Activated CD4-positive, alpha-beta T cell treated with anti-CD3 and anti-CD28 coated beads, Interleukin-2, Interleukin-4, amounts not matched to agents 100 ng/mL and 50 ng/mL, durations not matched to agents 16 hours and 8 hours (primary cell): ENCODE measurements around the gene CDNF.
"Not testable (repeated sequence)": the region's sequence is repeated elsewhere in the genome, so short reads cannot be mapped to it uniquely, and the experiment has no call there.

Experiments
- DNase-seq: peaks from one replicate; pipeline ENCODE4 v3.0.0-alpha.2; 2020; ENCODE audit warnings: low spot score

The CDNF gene

GRCh38 chr10:14837757-14838581 is at the start of gene CDNF, which contains the start of the genes HSPA14 and MSANTD7:
CDNF (minus strand) TSS chr10:14838037; CDS start chr10:14837946, 91 bp downstream.
HSPA14 (plus strand) TSS chr10:14838306; CDS start chr10:14838403, 97 bp downstream.
MSANTD7 (plus strand) TSS chr10:14838306; CDS start chr10:14842285, 3,979 bp downstream.
- DNase-seq, result peak; percentile 100

GRCh38 chr10:14884082-14884481 is 46.2 kb upstream of the CDNF start:
- peak; percentile 49 for DNase-seq

GRCh38 chr10:14880229-14880628 is 42.4 kb upstream of the CDNF start:
- DNase-seq, result no peak

- no peak for DNase-seq
These were observed 42.0 kb upstream of the CDNF start for GRCh38 chr10:14879928-14880193.

GRCh38 chr10:14879124-14879927 is 41.5 kb upstream of the CDNF start:
- DNase-seq, result peak; percentile 17

- peak; percentile 94 for DNase-seq
These were observed 40.7 kb upstream of the CDNF start, which contains the start of gene SUV39H2 for GRCh38 chr10:14878266-14879123. SUV39H2 (plus strand) TSS chr10:14878866; CDS start chr10:14878889, 23 bp downstream.

- no peak for DNase-seq
These were observed 38.9 kb upstream of the CDNF start for GRCh38 chr10:14876764-14877163.

GRCh38 chr10:14875941-14876340 is 38.1 kb upstream of the CDNF start:
- no peak for DNase-seq

- DNase-seq, result peak; percentile 17
These were observed 35.4 kb upstream of the CDNF start for GRCh38 chr10:14873090-14873760.

- DNase-seq, result not testable (repeated sequence)
These were observed 27.0 kb upstream of the CDNF start for GRCh38 chr10:14864871-14865270.

- DNase-seq, result not testable (repeated sequence)
These were observed 26.6 kb upstream of the CDNF start for GRCh38 chr10:14864466-14864865.

- DNase-seq, result no peak
These were observed 23.0 kb upstream of the CDNF start for GRCh38 chr10:14860791-14861190.

- no peak for DNase-seq
These were observed 21.9 kb upstream of the CDNF start for GRCh38 chr10:14859775-14860174.

- no peak for DNase-seq
These were observed 21.2 kb upstream of the CDNF start for GRCh38 chr10:14859043-14859442.

GRCh38 chr10:14858338-14858960 is 20.6 kb upstream of the CDNF start:
- DNase-seq, result no peak

GRCh38 chr10:14855453-14855852 is 17.6 kb upstream of the CDNF start:
- DNase-seq, result no peak

- DNase-seq, result no peak
These were observed 14.4 kb upstream of the CDNF start for GRCh38 chr10:14852236-14852635.

GRCh38 chr10:14844948-14845347 is 7.1 kb upstream of the CDNF start:
- DNase-seq, result no peak

GRCh38 chr10:14843327-14843988 is 5.6 kb upstream of the CDNF start:
- no peak for DNase-seq

GRCh38 chr10:14840178-14840577 is 2.3 kb upstream of the CDNF start:
- no peak for DNase-seq
